DMS114 treated with DMSO at 0.1 percent for 48 hours (cell line): ENCODE data around the gene ABCB6.
A peak's percentile ranks its signal among the peaks of the same experiment; 100 is the strongest.

Source experiments
- DNase-seq: peaks from one replicate; lab custom pipeline; 2025; ENCODE audit not compliant: unreplicated experiment; lab: John Stamatoyannopoulos, UW

The ABCB6 gene

DNA sequence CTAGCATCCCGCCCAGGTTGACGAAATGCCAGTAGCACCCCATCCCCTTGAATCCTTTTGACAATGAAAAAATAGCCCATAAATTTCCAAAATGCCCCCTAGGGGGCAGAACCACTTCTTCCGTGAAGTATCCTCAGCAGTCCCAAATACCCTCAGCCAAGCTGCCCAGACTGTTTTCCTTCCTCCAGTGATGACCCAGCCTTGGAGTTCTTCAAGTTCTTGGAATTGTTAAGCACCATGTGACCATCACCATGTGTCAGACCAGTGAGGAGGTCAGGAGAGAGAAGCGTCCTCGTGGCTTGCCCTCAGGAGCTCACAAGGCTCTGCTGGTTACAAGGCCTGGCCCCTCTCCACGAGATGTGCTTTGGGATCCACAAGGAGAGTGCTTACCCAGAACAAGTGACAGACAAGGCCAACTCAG is 47.5 kb downstream of the ABCB6 start:
- DNase-seq, result peak; percentile 14

DNA sequence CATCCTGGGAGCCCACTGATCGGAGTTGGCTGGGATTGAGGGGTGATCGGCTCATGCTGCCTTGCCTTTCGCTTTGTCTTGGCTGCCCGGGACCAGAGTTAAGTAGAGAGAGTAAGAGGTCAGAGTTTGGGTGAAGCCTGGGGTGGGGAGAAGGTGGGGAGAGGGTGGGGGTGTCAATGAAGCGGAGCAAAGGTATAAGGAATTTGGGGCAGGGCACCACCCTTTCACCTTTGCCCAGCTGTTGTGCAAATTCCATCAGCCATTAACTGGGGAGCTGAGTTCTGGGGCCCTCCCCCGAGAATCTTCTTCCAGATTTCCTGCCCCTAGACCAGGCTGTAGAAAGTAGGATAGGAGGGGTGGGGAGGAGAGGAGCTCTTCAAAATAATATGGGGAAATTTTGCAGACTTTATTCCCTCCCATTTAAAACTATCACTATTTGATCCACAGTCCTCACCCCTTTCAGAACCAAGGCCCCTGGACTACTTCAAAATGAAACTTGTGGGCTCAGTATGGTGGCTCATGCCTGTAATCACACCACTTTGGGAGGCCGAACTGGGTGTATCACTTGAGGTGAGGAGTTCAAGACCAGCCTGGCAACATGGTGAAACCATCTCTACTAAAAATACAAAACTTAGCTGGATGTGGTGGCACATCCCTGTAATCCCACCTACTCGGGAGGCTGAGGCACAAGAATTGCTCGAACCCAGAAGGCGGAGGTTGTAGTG is 48.7 kb downstream of the ABCB6 start, which contains the start of gene SLC23A3:
Gene SLC23A3, minus strand, starts transcription at position 100 of the 725 bp plus-strand sequence. Its CDS starts 45 bp downstream, at position 55.
- no peak for DNase-seq

DNA sequence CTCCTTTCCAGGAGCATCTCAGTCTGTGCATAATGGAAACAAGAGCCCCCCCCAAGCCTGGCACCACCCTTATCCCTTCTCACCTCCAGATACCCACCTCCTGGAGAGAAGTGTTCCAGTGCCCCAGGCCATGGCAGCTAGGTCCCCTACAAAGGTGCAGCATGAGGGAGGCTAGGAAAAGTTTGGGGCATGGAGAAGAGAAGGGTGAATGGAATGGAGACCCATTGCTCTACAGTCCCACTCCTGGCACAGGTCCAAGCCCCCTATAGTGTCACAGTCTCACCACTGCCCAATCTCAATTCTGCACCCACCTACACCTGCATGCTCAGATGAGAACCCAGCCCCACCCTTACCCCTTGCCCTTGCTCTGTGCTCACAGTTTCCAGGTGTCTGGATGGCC is 49.8 kb downstream of the ABCB6 start:
- DNase-seq, result no peak

DNA sequence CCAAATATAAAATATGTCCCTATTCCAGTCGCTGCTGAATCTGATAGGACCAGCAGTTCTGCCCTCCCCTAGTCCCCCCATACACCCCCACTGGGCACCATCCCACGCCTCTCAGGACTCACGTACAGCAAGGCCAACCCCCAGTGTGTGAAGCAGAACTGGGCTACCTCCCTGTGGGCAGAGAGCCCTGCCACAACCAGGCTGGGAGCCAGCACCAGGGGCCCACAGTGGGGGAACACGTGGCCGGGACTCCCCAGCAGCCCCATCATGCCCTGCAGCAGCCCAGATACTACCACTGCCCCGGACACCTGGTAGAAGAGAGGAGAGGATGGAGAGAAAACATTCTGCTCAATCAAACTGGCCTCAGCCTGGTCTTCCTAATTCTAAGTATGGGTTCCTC is 50.2 kb downstream of the ABCB6 start:
- DNase-seq, result no peak

GRCh38 chr2:219167997-219168396 is 50.8 kb downstream of the ABCB6 start:
- no peak for DNase-seq

- no peak for DNase-seq
Observed at GRCh38 chr2:219165058-219165911, 53.5 kb downstream of the ABCB6 start.

- no peak for DNase-seq
Observed at GRCh38 chr2:219163156-219163555, 55.6 kb downstream of the ABCB6 start.

DNA sequence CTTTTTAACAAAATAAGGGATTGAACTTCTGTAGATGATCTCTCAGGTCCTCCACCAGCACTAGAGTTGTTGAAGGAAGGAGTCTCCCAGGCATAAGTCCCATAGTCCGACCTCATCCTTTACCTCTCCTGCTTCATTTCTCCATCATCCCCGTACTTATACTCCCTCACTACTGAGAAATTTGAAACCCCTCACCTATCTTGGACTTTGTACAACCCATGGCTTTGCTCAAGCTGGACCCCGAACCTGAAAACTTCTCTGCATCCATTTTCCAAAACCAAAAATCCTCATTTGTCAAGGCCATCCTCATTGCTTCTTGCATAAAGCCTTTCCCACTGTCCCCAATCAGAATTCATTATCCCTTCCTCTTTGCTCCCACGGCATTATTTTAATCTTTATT is 57.7 kb downstream of the ABCB6 start:
- no peak for DNase-seq

DNA sequence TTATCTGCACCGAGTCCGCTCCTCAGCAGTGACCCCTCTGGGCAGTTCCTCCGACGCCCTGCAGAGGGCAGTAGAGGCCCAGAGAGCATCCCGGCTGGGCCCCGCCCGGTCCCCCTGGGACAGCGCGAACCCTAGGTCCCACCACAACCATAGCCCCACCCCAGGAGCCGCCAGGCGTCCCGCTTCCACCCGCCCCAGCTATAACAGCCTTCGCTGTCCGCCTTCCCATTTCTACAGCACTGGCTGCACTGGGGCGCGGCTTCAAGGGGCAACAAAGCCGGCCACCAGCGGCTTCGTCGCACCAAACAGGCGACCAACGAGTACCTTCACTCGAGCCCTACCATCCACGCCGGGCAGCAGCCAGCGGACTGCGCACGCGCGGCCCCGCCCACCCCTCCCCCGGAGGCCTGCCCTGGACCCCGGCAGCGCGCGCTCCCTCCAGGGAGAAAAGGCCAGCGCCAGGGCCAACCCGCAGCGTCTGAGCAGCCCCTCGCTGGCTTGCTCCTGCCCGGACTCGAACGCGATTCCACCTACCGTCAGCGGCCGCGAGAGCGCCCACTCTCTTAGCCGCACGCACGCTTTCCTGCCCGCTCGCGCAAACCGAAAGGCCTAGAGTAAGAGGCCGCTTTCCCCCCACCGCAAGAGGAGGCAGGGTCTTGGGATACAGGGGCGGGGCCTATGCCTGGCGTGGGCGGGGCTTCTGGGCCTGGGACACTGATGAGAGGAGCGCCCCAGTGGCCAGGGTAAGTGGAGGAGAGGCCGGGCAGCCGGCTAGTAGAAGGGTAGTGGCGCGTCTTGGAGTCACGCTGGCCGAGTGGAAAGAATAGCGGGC is 58.4 kb downstream of the ABCB6 start, which contains the start of gene NHEJ1:
Gene NHEJ1, minus strand, starts transcription at position 630 of the 832 bp plus-strand sequence. CDS start 2,453 bp downstream, outside the sequence.
- peak; percentile 87 for DNase-seq
